Subcutaneous adipose tissue (tissue), 4 donors: Measurements from ENCODE around the gene EGF. TPM values are rescaled to one million over a fixed set of nuclear protein-coding genes. Genes with fewer than 3 reads are reported as not detected.

ENCODE experiments used
- CTCF ChIP-seq: fragments of 450-650 bp; IDR thresholded peaks from one replicate; pipeline ENCODE4 v1.5.1; 2016; ENCODE audit warnings: low read depth, mild to moderate bottlenecking, control low read depth, antibody characterized with exemption, moderate library complexity
- total RNA-seq, 4 donors: library from RNA; depleted of rRNA; stranded (reverse); fragments of >200 nt; gene quantifications; one replicate each; pipeline ENCODE4 v1.1.0, GENCODE V29; 2016

EGF gene
- total RNA-seq, 4 donors from 2014 or later, result not detected

- no peak for TF ChIP-seq CTCF
Measured at GRCh38 chr4:109947918-109948317, 35.2 kb downstream of the EGF start.

GRCh38 chr4:109952612-109953011 lies 39.9 kb downstream of the EGF start:
- TF ChIP-seq CTCF, result no peak

GRCh38 chr4:109953556-109953955 lies 40.9 kb downstream of the EGF start:
- TF ChIP-seq CTCF, result no peak

GRCh38 chr4:109955146-109955545 lies 42.5 kb downstream of the EGF start:
- no peak for TF ChIP-seq CTCF

GRCh38 chr4:109957227-109957626 lies 44.5 kb downstream of the EGF start:
- no peak for TF ChIP-seq CTCF

- TF ChIP-seq CTCF, result no peak
Measured at GRCh38 chr4:109959195-109959594, 46.5 kb downstream of the EGF start.

GRCh38 chr4:109962401-109962800 lies 49.7 kb downstream of the EGF start:
- TF ChIP-seq CTCF, result no peak
